GM10248 (cell line): ENCODE measurements around the gene SYPL2.
A peak's percentile ranks its signal among the peaks of the same experiment; 100 is the strongest.
"Not testable (repeated sequence)": the region's sequence is repeated elsewhere in the genome, so short reads cannot be mapped to it uniquely, and the experiment has no call there.

Source experiments
- CTCF ChIA-PET: fragments of 300-600 bp; sonication (Branson Sonifier 250); formaldehyde crosslinking; extraction: SDS; loops from one replicate; lab custom pipeline; 2021; ENCODE audit warnings: antibody characterized with exemption; lab: Yijun Ruan, JAX
- POLR2A ChIA-PET: fragments of 350-650 bp; sonication (Branson Sonifier 250); formaldehyde crosslinking; extraction: SDS; loops from one replicate; lab custom pipeline; 2020; ENCODE audit warnings: antibody characterized with exemption; lab: Yijun Ruan, JAX
- DNase-seq: peaks from one replicate; pipeline ENCODE4 v3.0.0; 2012; ENCODE audit errors: extremely low spot score
- CTCF ChIP-seq: IDR thresholded peaks from 2 replicates; pipeline ENCODE4 v1.5.1; 2012; ENCODE audit warnings: mild to moderate bottlenecking, low read depth; ENCODE audit errors: extremely low read depth, missing control alignments, control extremely low read depth

SYPL2 gene

GRCh38 chr1:109432336-109432735 lies 34.0 kb upstream of the SYPL2 start:
- no peak for TF ChIP-seq CTCF
- ChIA-PET CTCF (interaction anchor here (1.2 kb wide), 1 partner anchor 100 kb away, joined by 5 read pairs; no protein-coding TSS in a partner anchor), POLR2A (no interaction called here)
- no peak for DNase-seq

GRCh38 chr1:109433322-109433721 lies 33.0 kb upstream of the SYPL2 start:
- no peak for TF ChIP-seq CTCF
- DNase-seq: no peak
- ChIA-PET CTCF (no interaction called here), POLR2A (interaction anchor here (0.5 kb wide), 1 partner anchor 19 kb away, joined by 4 read pairs; no protein-coding TSS in a partner anchor)

- TF ChIP-seq CTCF: no peak
- CTCF ChIA-PET: interaction anchor here (0.7 kb wide), 1 partner anchor 98 kb away, joined by 3 read pairs; no protein-coding TSS in a partner anchor
- DNase-seq: no peak
- POLR2A ChIA-PET: no interaction called here
Observed at GRCh38 chr1:109434484-109434883, 31.9 kb upstream of the SYPL2 start.

- DNase-seq: peak; percentile 27
- POLR2A ChIA-PET: no interaction called here
- no peak for TF ChIP-seq CTCF
- CTCF ChIA-PET: no interaction called here
Observed at GRCh38 chr1:109438798-109439297, 27.5 kb upstream of the SYPL2 start.

GRCh38 chr1:109441069-109441468 lies 25.3 kb upstream of the SYPL2 start:
- POLR2A ChIA-PET: no interaction called here
- CTCF ChIA-PET: no interaction called here
- no peak for TF ChIP-seq CTCF
- no peak for DNase-seq

GRCh38 chr1:109443476-109443875 lies 22.9 kb upstream of the SYPL2 start:
- ChIA-PET POLR2A (no interaction called here), CTCF (interaction anchor here (1.2 kb wide), 1 partner anchor 18 kb away, joined by 3 read pairs; no protein-coding TSS in a partner anchor)
- no peak for TF ChIP-seq CTCF
- DNase-seq: no peak

GRCh38 chr1:109444346-109444745 lies 22.0 kb upstream of the SYPL2 start:
- POLR2A ChIA-PET: no interaction called here
- CTCF ChIA-PET: interaction anchor here (1.2 kb wide), 1 partner anchor 19 kb away, joined by 3 read pairs; no protein-coding TSS in a partner anchor
- TF ChIP-seq CTCF: no peak
- DNase-seq: no peak

- CTCF ChIA-PET, POLR2A ChIA-PET, DNase-seq: not testable (repeated sequence)
Observed at GRCh38 chr1:109445949-109446695, 20.2 kb upstream of the SYPL2 start.
